HT1080 (cell line): ENCODE measurements around the gene HOXD11. TPM values are rescaled to one million over a fixed set of nuclear protein-coding genes. Genes with fewer than 3 reads are reported as not detected.

Experiments
- DNase-seq: peaks from one replicate; pipeline ENCODE4 v3.0.0-alpha.2; 2015; ENCODE audit warnings: low read depth
- total RNA-seq: library from RNA; depleted of rRNA; stranded (reverse); fragments of >200 nt; shearing (Covaris generic); gene quantifications from 2 replicates; pipeline ENCODE4 v1.2.3, GENCODE V29; 2014

HOXD11 gene
- total RNA-seq, 1 experiment from 2014 or later = 8.9 TPM

GRCh38 chr2:176092270-176093144 lies 14.6 kb upstream of the HOXD11 start, which contains the start of gene HOXD13:
HOXD13 (plus strand) TSS chr2:176092721; CDS start chr2:176092891, 170 bp downstream.
- no peak for DNase-seq

- DNase-seq = peak; percentile 45
Observed at GRCh38 chr2:176093145-176093897, 13.8 kb upstream of the HOXD11 start.

GRCh38 chr2:176093898-176094249 lies 13.2 kb upstream of the HOXD11 start:
- DNase-seq = no peak

- DNase-seq = no peak
Observed at GRCh38 chr2:176094349-176094748, 12.7 kb upstream of the HOXD11 start.

- no peak for DNase-seq
Observed at GRCh38 chr2:176095421-176095820, 11.7 kb upstream of the HOXD11 start.

- DNase-seq = peak; percentile 20
Observed at GRCh38 chr2:176096243-176096985, 10.7 kb upstream of the HOXD11 start.

- DNase-seq = peak; percentile 84
Observed at GRCh38 chr2:176096986-176097819, 9.9 kb upstream of the HOXD11 start.

GRCh38 chr2:176097820-176098365 lies 9.2 kb upstream of the HOXD11 start:
- DNase-seq = no peak

- DNase-seq = no peak
Observed at GRCh38 chr2:176098366-176099158, 8.5 kb upstream of the HOXD11 start.

- DNase-seq = no peak
Observed at GRCh38 chr2:176099159-176099727, 7.8 kb upstream of the HOXD11 start.

GRCh38 chr2:176099728-176100546 lies 7.1 kb upstream of the HOXD11 start, which contains the start of gene HOXD12:
HOXD12 (plus strand) TSS chr2:176099795; CDS start chr2:176099802, 7 bp downstream.
- no peak for DNase-seq

- no peak for DNase-seq
Observed at GRCh38 chr2:176100547-176101140, 6.4 kb upstream of the HOXD11 start.

- DNase-seq = no peak
Observed at GRCh38 chr2:176101216-176101830, 5.8 kb upstream of the HOXD11 start.

- no peak for DNase-seq
Observed at GRCh38 chr2:176101842-176102241, 5.2 kb upstream of the HOXD11 start.

- no peak for DNase-seq
Observed at GRCh38 chr2:176102309-176102866, 4.7 kb upstream of the HOXD11 start.

- no peak for DNase-seq
Observed at GRCh38 chr2:176103194-176103593, 3.9 kb upstream of the HOXD11 start.

- DNase-seq = no peak
Observed at GRCh38 chr2:176103742-176104315, 3.3 kb upstream of the HOXD11 start.
